MCF 10A (cell line): ENCODE data around the gene ATF7IP. TPM values are rescaled to one million over a fixed set of nuclear protein-coding genes. Genes with fewer than 3 reads are reported as not detected.

Experiments
- BruUV-seq: library from RNA; stranded (reverse); fragments of 400-500 nt; replicated peaks from 2 replicates; lab custom pipeline; 2021; lab: Mats Ljungman, UMichigan
- CTCF ChIA-PET: fragments of 300-600 bp; sonication (Branson Sonifier 250); formaldehyde crosslinking; extraction: SDS; loops from one replicate; lab custom pipeline; 2021; ENCODE audit warnings: antibody characterized with exemption, inconsistent platforms; lab: Yijun Ruan, JAX
- POLR2A ChIA-PET: fragments of 300-600, 350-650 bp; sonication (Branson Sonifier 250); formaldehyde crosslinking; extraction: SDS; loops from one replicate; lab custom pipeline; 2020; ENCODE audit warnings: antibody characterized with exemption, inconsistent platforms; lab: Yijun Ruan, JAX
- DNase-seq: peaks from one replicate; pipeline ENCODE4 v3.0.0-alpha.2; 2018; ENCODE audit not compliant: unreplicated experiment
- H3K27ac Mint-ChIP-seq: one replicate; pipeline ENCODE4 v1.8.0; 2022; ENCODE audit warnings: mild to moderate bottlenecking, low read depth, mixed read lengths; ENCODE audit not compliant: unreplicated experiment
- H3K27me3 Mint-ChIP-seq: one replicate; pipeline ENCODE4 v1.8.0; 2022; ENCODE audit warnings: mixed read lengths; ENCODE audit not compliant: insufficient read depth, unreplicated experiment
- H3K36me3 Mint-ChIP-seq: one replicate; pipeline ENCODE4 v1.8.0; 2022; ENCODE audit warnings: mild to moderate bottlenecking, moderate library complexity, mixed read lengths; ENCODE audit not compliant: insufficient read depth, unreplicated experiment
- H3K4me1 Mint-ChIP-seq: one replicate; pipeline ENCODE4 v1.8.0; 2022; ENCODE audit warnings: mixed read lengths; ENCODE audit not compliant: insufficient read depth, unreplicated experiment
- H3K4me3 Mint-ChIP-seq: one replicate; pipeline ENCODE4 v1.8.0; 2022; ENCODE audit warnings: mild to moderate bottlenecking, moderate library complexity, mixed read lengths; ENCODE audit not compliant: unreplicated experiment
- H3K9me3 Mint-ChIP-seq: one replicate; pipeline ENCODE4 v1.8.0; 2022; ENCODE audit warnings: mixed read lengths; ENCODE audit not compliant: unreplicated experiment
- CTCF ChIP-seq: fragments of 200-600 bp; IDR thresholded peaks from one replicate; pipeline ENCODE4 v1.8.0; 2022; ENCODE audit warnings: antibody characterized with exemption, mild to moderate bottlenecking; ENCODE audit not compliant: unreplicated experiment
- intact Hi-C: fragments of 100-400 bp; cut with micrococcal nuclease; formaldehyde crosslinking; loops from 2 replicates; pipeline ENCODE4 v1.14.1; 2022
- total RNA-seq: library from RNA; stranded (reverse); gene quantifications from 2 replicates; pipeline ENCODE4 v1.2.3, GENCODE V29; 2022

The ATF7IP gene
- total RNA-seq, 1 experiment from 2014 or later: 29.4 TPM

GRCh38 chr12:14322403-14322802 lies 43.1 kb upstream of the ATF7IP start:
- Mint-ChIP-seq H3K27me3 (no peaks in the 10 kb centered on the region), H3K9me3 (peaks cover 7% of the 10 kb centered on the region), H3K27ac (no peak overlapping the region), H3K4me3 (no peak overlapping the region), H3K4me1 (no peaks in the 10 kb centered on the region), H3K36me3 (no peaks in the 10 kb centered on the region)
- POLR2A ChIA-PET: interaction anchor here (0.9 to 1.8 kb wide), 3 partner anchors 8 to 49 kb away, joined by 3 to 6 read pairs (median 4); partner anchors contain the start of gene ATF7IP
- CTCF ChIA-PET: interaction anchor here (1.4 to 1.5 kb wide), 2 partner anchors 9 to 13 kb away, joined by 3 to 5 read pairs; no protein-coding TSS in a partner anchor
- BruUV-seq: no TSS peak
- intact Hi-C loops: no loop called here
- DNase-seq: no peak
- TF ChIP-seq CTCF: no peak

- ChIA-PET POLR2A (interaction anchor here (0.8 kb wide), 1 partner anchor 43 kb away, joined by 3 read pairs; no protein-coding TSS in a partner anchor), CTCF (no interaction called here)
- no peak for TF ChIP-seq CTCF
- no peak overlapping the region for H3K27ac Mint-ChIP-seq
- peaks cover 7% of the 10 kb centered on the region for H3K9me3 Mint-ChIP-seq
- H3K4me1 Mint-ChIP-seq: no peaks in the 10 kb centered on the region
- H3K27me3 Mint-ChIP-seq: no peaks in the 10 kb centered on the region
- no peak overlapping the region for H3K4me3 Mint-ChIP-seq
- no peak for DNase-seq
- no TSS peak for BruUV-seq
- intact Hi-C loops: no loop called here
- H3K36me3 Mint-ChIP-seq: no peaks in the 10 kb centered on the region
Measured at GRCh38 chr12:14325716-14326343, 39.7 kb upstream of the ATF7IP start.

- H3K4me3 Mint-ChIP-seq: no peak overlapping the region
- H3K9me3 Mint-ChIP-seq: peaks cover 7% of the 10 kb centered on the region
- no peak for DNase-seq
- H3K36me3 Mint-ChIP-seq: no peaks in the 10 kb centered on the region
- H3K27me3 Mint-ChIP-seq: no peaks in the 10 kb centered on the region
- BruUV-seq: no TSS peak
- no peak overlapping the region for H3K27ac Mint-ChIP-seq
- TF ChIP-seq CTCF: no peak
- intact Hi-C loops: no loop called here
- CTCF ChIA-PET: interaction anchor here (0.6 kb wide), 1 partner anchor 160 kb away, joined by 3 read pairs; no protein-coding TSS in a partner anchor
- POLR2A ChIA-PET: no interaction called here
- no peaks in the 10 kb centered on the region for H3K4me1 Mint-ChIP-seq
Measured at GRCh38 chr12:14326699-14327098, 38.8 kb upstream of the ATF7IP start.

- Mint-ChIP-seq H3K9me3 (peaks cover 7% of the 10 kb centered on the region), H3K4me1 (no peaks in the 10 kb centered on the region), H3K36me3 (no peaks in the 10 kb centered on the region), H3K4me3 (no peak overlapping the region), H3K27ac (no peak overlapping the region), H3K27me3 (no peaks in the 10 kb centered on the region)
- BruUV-seq: no TSS peak
- no peak for TF ChIP-seq CTCF
- POLR2A ChIA-PET: no interaction called here
- no peak for DNase-seq
- CTCF ChIA-PET: no interaction called here
- intact Hi-C loops: no loop called here
Measured at GRCh38 chr12:14327711-14328110, 37.8 kb upstream of the ATF7IP start.
